HG02943 (cell line): ENCODE results near the gene EPC2.

Experiments
- ATAC-seq: cut with Tn5 transposase; IDR thresholded peaks from one replicate; pipeline ENCODE4 v1.9.1; 2021; ENCODE audit warnings: mild to moderate bottlenecking, low read depth, moderate library complexity; ENCODE audit not compliant: unreplicated experiment

Gene EPC2

GRCh38 chr2:148796735-148797512 is 152.4 kb downstream of the EPC2 start:
- ATAC-seq, result no peak

GRCh38 chr2:148802448-148803220 is 158.1 kb downstream of the EPC2 start:
- ATAC-seq, result no peak

GRCh38 chr2:148810081-148810480 is 165.5 kb downstream of the EPC2 start:
- ATAC-seq, result no peak

- ATAC-seq, result no peak
Measured at GRCh38 chr2:148812306-148812705, 167.8 kb downstream of the EPC2 start.

GRCh38 chr2:148813603-148814065 is 169.1 kb downstream of the EPC2 start:
- ATAC-seq, result peak; percentile 99

GRCh38 chr2:148814143-148814859 is 169.8 kb downstream of the EPC2 start:
- no peak for ATAC-seq

GRCh38 chr2:148814860-148815419 is 170.4 kb downstream of the EPC2 start:
- ATAC-seq, result no peak

GRCh38 chr2:148816176-148816575 is 171.6 kb downstream of the EPC2 start:
- ATAC-seq, result no peak

GRCh38 chr2:148817210-148817708 is 172.7 kb downstream of the EPC2 start:
- ATAC-seq, result no peak

GRCh38 chr2:148819019-148819585 is 174.6 kb downstream of the EPC2 start:
- ATAC-seq, result no peak

- ATAC-seq, result no peak
Measured at GRCh38 chr2:148824190-148824589, 179.6 kb downstream of the EPC2 start.

- ATAC-seq, result no peak
Measured at GRCh38 chr2:148826791-148827190, 182.2 kb downstream of the EPC2 start.

- ATAC-seq, result no peak
Measured at GRCh38 chr2:148828941-148829340, 184.4 kb downstream of the EPC2 start.

- ATAC-seq, result no peak
Measured at GRCh38 chr2:148829618-148830017, 185.1 kb downstream of the EPC2 start.

- no peak for ATAC-seq
Measured at GRCh38 chr2:148832637-148833036, 188.1 kb downstream of the EPC2 start.
